Stomach (tissue), 4 donors: Measurements from ENCODE around the gene ATF3.

Experiments
- POLR2A ChIP-seq, 4 donors: fragments of 450-650 bp; IDR thresholded peaks; one replicate each; pipeline ENCODE4 v1.6.1; 2016; ENCODE audit warnings: antibody characterized with exemption in 4 of 4, control low read depth in 2 of 4, mild to moderate bottlenecking in 1 of 4, moderate library complexity in 1 of 4
- POLR2AphosphoS5 ChIP-seq, 3 donors: sonication (generic); formaldehyde crosslinking; IDR thresholded peaks; one replicate each; pipeline ENCODE4 v1.6.1; 2016; ENCODE audit warnings: antibody characterized with exemption in 3 of 3
- TF ChIP-seq, protein P1 (sequence below), 7 experiments: fragments of 450-650 bp in 4 of 7; fragments of 200-600 bp in 3 of 7; sonication (generic) in 3 of 7; IDR thresholded peaks; one replicate each; pipeline ENCODE4 v1.5.1; 2016 to 2019; ENCODE audit warnings: antibody characterized with exemption in 7 of 7, control low read depth in 2 of 7, mild to moderate bottlenecking in 1 of 7

- TF ChIP-seq POLR2A (IDR thresholded peaks at IDR 0.05): no peak
- no peak for TF ChIP-seq POLR2AphosphoS5 (IDR thresholded peaks at IDR 0.05)
- TF ChIP-seq, protein P1, sequence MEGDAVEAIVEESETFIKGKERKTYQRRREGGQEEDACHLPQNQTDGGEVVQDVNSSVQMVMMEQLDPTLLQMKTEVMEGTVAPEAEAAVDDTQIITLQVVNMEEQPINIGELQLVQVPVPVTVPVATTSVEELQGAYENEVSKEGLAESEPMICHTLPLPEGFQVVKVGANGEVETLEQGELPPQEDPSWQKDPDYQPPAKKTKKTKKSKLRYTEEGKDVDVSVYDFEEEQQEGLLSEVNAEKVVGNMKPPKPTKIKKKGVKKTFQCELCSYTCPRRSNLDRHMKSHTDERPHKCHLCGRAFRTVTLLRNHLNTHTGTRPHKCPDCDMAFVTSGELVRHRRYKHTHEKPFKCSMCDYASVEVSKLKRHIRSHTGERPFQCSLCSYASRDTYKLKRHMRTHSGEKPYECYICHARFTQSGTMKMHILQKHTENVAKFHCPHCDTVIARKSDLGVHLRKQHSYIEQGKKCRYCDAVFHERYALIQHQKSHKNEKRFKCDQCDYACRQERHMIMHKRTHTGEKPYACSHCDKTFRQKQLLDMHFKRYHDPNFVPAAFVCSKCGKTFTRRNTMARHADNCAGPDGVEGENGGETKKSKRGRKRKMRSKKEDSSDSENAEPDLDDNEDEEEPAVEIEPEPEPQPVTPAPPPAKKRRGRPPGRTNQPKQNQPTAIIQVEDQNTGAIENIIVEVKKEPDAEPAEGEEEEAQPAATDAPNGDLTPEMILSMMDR (IDR thresholded peaks at IDR 0.05): no peak
These were observed 24.6 kb downstream of the ATF3 start for GRCh38 chr1:212633161-212633560.
